Stimulated activated CD8-positive, alpha-beta memory T cell treated with anti-CD3 and anti-CD28 coated beads, Interleukin-12 subunit alpha, Interleukin-12 subunit beta, amount 100 ng/mL, for 1 hour (primary cell): ENCODE results near the gene AFAP1.

Experiments
- DNase-seq: peaks from one replicate; pipeline ENCODE4 v3.0.0-alpha.2; 2020; ENCODE audit warnings: low read depth

AFAP1 gene

DNA sequence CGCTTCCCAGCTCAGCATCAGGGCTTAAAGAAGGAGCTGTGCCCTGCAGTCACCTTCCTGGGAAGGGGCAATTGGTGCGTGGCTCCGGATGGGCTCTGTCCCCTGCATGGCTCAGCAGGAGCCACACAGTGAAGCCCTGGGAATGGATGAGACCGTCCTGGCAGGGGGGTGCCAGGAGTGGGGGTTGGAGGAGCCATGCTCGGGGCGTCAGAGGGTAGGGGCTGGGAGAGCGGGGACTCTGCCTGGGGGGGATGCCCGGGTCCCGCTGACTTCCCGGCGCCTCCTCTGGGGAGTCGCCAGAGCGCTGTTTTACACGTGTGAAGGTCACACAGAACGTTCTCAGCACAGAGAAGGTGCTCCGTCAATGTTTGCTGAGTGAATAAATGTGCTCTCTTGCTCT lies 184.1 kb downstream of the AFAP1 start:
- no peak for DNase-seq

DNA sequence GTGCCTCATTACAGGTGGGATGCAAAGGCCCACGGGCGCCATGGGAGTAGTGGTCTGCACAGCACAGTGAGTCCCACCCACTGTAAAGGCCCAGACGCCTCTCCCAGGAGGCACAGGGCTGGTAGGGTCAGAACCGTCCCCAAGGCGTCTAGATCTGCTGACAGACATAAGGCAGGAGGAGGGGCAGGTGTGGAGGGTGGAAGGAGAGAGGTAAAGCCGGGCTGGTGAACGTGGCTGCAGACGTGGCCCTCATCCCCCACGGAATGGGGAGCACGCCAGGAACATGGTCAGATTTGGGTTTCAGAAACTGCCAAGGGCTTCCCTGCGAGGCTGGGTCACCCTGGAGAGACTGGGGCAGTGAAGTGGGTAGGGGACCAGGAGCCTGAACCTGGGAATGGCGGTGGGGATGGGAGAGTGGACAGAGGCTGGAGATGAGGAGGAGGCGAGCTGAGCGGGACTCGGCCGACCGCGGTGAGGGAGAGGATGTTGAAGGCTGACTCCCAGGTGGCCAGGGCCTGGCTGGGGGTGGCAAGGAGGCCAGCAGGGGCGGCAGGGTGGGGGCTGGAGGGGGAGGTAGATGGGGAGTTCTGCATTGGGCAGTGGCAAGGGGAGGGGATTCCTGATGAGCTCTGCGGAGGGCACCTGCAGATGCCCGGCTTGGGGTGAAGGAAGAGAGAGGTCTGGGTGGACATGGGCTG lies 184.9 kb downstream of the AFAP1 start:
- DNase-seq = no peak

DNA sequence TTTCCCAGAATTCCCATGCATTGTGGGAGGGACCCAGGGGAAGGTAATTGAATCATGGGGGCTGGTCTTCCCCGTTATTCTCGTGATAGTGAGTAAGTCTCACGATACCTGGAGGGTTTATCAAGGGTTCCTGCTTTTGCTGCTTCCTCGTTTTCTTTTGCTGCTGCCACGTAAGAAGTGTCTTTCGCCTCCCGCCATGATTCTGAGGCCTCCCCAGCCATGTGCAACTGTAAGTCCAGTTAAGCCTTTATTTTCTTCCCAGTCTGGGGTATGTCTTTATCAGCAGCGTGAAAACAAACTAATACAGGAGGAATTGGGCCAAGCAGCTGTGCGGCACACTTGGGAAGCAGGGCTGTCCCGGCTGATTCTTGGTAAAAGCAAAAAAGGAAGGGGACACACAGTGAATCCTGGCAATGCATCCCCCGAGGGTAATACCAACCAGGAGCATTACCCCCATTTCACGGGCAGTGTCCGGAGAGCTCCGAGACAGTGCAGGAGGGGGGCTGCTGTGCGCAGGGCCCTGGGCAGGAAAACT lies 185.7 kb downstream of the AFAP1 start:
- DNase-seq = no peak

DNA sequence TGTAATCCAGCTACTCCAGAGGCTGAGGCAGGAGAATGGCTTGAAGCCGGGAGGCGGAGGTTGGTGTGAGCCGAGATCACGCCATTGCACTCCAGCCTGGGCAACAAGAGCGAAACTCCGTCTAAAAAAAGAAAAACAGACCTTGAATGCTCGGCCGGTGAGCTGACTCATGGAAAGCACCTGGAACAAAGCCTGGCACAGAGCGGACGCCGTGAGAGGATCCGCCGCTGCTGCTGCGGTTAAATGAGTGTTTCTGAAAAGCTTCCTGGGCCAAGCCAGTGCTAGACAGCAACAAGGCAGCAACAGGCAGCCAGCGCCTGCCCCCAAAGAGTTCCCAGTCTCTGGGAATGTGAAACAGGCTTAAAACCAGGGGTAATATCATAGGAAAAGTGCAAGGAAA lies 186.4 kb downstream of the AFAP1 start:
- no peak for DNase-seq

DNA sequence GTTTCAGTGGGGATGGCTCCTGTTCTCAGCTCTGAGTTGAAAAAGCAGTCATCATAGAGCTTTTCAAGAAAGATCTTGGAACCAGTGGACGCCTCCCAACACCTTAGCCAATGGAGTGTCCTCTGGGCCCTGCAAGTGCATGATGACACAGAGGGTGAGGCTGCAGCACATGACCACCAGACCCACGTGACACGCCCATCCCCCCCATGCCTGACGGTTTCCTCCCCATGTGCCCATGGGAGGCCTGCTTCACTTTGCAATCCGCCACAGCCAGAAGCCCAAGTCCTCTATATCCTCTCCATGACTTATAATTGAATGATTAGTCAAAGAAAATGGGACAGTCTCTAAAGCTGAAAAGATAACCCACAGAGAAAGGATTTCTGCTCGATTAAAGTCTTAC lies 187.0 kb downstream of the AFAP1 start:
- DNase-seq = no peak

DNA sequence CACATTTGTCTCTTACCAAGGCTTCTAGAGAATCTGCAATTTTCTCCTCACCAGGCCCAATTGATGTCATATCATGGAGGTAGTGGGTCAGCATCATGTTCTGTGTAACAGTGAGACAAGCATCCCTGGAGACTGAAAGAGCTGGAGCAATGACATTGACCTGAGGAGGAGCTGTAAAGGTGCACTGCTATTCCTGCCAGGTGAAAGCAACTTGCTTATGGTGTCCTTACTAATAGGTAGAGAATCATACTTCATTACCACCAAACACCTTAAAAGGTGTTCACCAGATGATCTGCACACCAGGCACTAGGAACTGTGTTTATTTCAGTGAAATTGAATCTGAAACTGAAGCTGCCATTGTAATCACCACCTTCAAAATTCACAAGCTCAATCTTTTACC lies 188.7 kb downstream of the AFAP1 start:
- no peak for DNase-seq

DNA sequence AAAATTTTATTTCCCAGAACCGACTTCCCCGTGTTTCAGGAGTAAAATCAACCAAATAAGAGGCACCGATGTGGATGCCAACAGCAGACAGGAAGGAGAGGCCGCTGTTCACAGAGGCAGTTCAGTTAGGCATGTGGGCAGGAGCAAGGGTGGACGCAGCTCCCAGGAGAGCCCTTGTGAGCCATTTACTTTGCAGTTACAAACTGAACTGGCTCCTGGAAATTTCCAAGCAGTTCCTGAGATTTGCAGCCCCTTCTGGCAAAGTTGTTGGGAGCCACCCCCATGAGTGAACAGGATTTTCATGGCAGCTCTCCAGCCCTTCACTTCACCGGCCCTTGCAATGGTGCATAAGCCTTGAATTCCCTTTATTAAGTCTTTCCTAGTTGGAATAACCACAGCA lies 189.1 kb downstream of the AFAP1 start:
- DNase-seq = no peak

DNA sequence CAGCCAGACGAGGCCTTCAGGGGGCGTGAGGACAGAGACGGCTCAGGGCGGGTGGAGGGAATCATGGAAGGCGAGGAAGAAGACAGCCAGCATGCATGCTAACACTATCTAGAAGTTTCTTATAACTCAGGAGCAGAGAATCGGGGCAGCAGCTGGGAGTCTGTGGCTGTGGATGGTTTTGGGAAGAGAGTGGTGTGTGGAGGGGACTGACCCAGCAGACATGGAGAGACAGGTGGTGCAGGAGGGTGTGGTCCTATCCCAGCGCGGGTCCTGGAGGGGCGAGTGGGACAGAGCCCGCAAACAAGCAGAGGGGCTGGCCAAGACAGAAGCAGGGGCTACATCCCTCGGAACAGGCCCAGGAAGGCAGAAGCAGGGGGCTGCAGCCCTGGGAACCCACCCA lies 192.1 kb downstream of the AFAP1 start:
- no peak for DNase-seq

GRCh38 chr4:7747062-7747385 lies 192.6 kb downstream of the AFAP1 start:
- DNase-seq = no peak

DNA sequence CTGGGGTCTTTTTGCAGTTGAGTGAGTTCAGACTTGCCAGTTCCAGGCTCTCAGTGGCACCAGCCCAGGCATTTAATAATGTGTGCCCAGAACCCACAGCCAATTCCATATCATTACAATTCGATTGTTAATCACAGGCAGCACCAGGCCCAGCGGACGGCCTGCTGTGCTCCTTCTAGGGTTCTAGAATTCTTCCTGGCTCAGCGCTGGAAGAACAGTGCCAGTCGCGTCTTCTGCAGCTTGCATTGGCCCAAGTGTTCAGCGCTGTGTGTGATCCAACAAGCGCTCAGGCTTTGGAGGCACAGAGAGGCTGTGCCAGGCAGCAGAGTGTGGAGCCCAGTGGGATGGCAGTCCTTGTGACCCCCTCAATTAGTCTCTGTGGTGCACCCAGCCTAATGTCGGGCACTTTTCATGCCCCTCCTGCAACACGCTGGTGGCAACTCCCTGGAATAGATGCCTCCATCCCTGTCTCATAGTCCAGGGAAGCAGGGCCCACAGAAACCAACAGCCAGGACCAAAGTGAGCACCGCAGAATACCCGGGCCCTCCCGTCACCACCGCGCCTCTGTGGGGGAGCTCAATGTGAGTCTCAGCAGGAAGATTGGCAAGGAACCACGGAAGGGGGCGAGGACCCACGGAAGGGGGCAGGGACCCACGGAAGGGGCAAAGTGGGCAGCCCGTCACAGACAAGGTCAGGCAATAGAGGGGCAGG lies 193.2 kb downstream of the AFAP1 start:
- DNase-seq = no peak

- DNase-seq = no peak
Measured at GRCh38 chr4:7745301-7745885, 194.3 kb downstream of the AFAP1 start.

- no peak for DNase-seq
Measured at GRCh38 chr4:7744142-7744804, 195.4 kb downstream of the AFAP1 start.

GRCh38 chr4:7742807-7743280 lies 196.8 kb downstream of the AFAP1 start:
- no peak for DNase-seq

DNA sequence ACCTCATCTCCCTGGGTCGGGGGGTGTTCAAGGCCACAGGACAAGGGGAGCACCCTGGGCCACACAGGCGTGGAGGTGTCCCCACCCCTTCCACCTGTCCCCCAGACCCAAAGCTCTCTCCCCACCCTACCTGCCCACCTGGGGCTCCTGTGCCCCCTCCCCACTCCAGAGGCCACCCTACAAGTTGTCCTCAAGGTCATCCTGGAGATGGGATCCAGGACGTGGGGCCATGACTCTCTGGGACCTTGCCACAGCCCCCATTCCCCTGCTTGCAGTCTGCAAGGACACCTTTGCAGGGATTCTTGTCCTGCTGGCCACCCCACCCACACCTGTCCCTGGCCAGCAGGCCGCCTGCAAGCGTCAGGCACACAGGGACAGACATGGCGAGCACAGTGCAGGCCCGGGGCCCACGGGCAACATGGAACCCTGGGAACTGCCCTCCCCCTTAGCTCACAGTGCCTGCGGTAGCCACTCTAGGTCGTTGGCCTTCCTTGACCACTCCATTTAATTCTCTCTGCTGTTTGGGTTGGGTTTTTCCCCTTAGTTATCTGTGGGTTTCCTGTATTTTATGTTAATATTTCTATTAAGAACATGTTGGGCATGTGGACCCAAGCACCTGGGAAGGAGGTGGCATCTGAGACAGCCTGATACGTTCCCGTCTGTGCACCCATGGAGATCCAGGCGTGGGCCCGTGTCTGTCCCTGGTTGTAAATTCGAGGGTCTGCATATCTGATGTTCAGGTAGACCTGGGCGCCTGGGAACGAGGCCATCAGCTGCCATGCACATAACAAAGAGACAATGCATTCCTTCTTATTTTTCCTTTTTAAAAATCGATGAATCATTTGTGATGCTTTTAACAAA lies 197.5 kb downstream of the AFAP1 start:
- DNase-seq = no peak

GRCh38 chr4:7740866-7741525 lies 198.7 kb downstream of the AFAP1 start:
- DNase-seq = no peak

DNA sequence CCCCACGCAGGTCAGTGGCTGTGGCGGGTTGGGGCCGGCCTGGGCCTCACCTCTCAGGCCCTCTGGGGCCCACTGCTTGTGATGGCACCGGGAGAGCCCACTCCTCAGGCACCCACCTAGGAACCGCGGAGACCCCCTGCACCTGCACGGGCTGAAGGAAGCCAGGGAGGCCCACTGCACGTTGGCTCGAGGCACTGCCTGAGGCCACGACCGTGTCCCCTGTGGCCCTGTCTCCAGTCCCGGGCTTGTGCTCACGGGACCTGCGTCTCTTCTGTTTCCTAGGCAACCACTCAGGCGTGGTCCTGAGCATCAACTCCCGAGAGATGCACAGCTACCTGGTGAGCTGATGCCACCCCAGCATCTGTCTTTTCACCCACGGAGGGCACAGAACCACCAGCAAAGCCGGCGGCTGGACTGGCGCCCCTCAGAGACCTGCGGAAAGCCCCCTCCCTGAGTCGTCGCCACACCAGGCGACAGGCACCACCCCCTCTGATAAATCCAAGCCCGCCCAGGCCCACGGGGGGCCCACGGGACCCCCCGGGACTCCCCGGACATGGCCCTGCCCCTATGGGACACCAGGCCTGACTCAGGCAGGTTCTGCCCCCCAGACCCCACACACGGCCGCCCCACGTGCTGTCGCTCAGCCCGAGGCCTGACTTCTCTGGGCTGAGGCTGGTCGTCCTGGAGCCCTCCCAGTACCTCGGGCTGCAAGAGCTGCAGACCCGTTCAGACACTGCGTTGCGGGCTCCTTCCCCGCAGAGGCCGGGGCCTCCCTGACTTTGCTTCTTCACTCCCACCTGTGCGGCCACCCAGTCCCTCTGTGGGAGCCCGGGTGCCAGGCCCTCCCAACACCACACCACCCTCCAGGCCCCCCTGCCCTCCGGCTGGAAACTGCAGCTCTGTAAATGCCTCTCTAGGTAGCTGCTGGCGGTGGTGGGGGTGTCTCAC lies 199.5 kb downstream of the AFAP1 start:
- no peak for DNase-seq

GRCh38 chr4:7739077-7739917 lies 200.4 kb downstream of the AFAP1 start:
- DNase-seq = no peak

GRCh38 chr4:7738458-7739076 lies 201.1 kb downstream of the AFAP1 start:
- DNase-seq = no peak
